Endothelial cell of umbilical vein (primary cell): Measurements from ENCODE around the gene RAB8A. TPM values are rescaled to one million over a fixed set of nuclear protein-coding genes. Genes with fewer than 3 reads are reported as not detected.

Source experiments
- BruUV-seq: library from RNA; stranded (reverse); fragments of 400-500 nt; replicated peaks from 2 replicates; lab custom pipeline; 2021; lab: Mats Ljungman, UMichigan
- CTCF ChIA-PET: fragments of 300-600, 350-600 bp; sonication (Branson Sonifier 250); formaldehyde crosslinking; loops from one replicate; lab custom pipeline; 2021; ENCODE audit warnings: antibody characterized with exemption, inconsistent platforms; lab: Charles Lee
- POLR2A ChIA-PET: fragments of 300-600, 350-600 bp; sonication (Branson Sonifier 250); formaldehyde crosslinking; loops from one replicate; lab custom pipeline; 2021; ENCODE audit warnings: antibody characterized with exemption, inconsistent platforms; lab: Charles Lee
- DNase-seq: peaks from one replicate; pipeline ENCODE4 v3.0.0-alpha.2; 2011; ENCODE audit warnings: low read depth, low spot score
- FAIRE-seq: peaks from 2 replicates; lab custom pipeline; 2011; peaks lifted over from hg19 to GRCh38; lab: Jason Lieb, UNC
- H2AFZ ChIP-seq: 2 replicates; pipeline ENCODE4 v1.6.0; 2012; ENCODE audit warnings: low read depth, low read length, control low read depth, inconsistent platforms
- H3K27ac ChIP-seq: 2 replicates; pipeline ENCODE4 v1.5.1; 2011; ENCODE audit warnings: low read depth, mild to moderate bottlenecking, control low read depth, low read length, moderate library complexity; ENCODE audit not compliant: insufficient read depth
- H3K27me3 ChIP-seq, 2 experiments: 2 replicates each; pipeline versions ENCODE4 v1.6.0 to v1.6.1; 2011; ENCODE audit warnings: low read length in 2 of 2, mixed read lengths in 1 of 2; ENCODE audit not compliant: control insufficient read depth in 2 of 2, insufficient read depth in 2 of 2
- H3K36me3 ChIP-seq, 2 experiments: 2 replicates in 1 of 2; 3 replicates in 1 of 2; pipeline ENCODE4 v1.5.1; 2011; ENCODE audit warnings: low read length in 2 of 2, mild to moderate bottlenecking in 1 of 2, moderate library complexity in 1 of 2; ENCODE audit not compliant: control insufficient read depth in 2 of 2, insufficient read depth in 2 of 2; ENCODE audit errors: extremely low read depth in 1 of 2
- H3K4me1 ChIP-seq: 3 replicates; pipeline ENCODE4 v1.5.1; 2011; ENCODE audit warnings: mild to moderate bottlenecking, low read length; ENCODE audit not compliant: control insufficient read depth, insufficient read depth; ENCODE audit errors: extremely low read depth
- H3K4me2 ChIP-seq: 2 replicates; pipeline ENCODE4 v1.6.1; 2011; ENCODE audit warnings: low read length, control low read depth, mixed read lengths; ENCODE audit not compliant: insufficient read depth
- H3K4me3 ChIP-seq, 3 experiments: fragments of 200-600 bp in 1 of 3; sonication (generic), shearing (Covaris generic) in 1 of 3; replicated peaks in 1 of 3; 2 replicates each; pipeline ENCODE4 v1.5.1; 2011 to 2016; ENCODE audit warnings: control low read depth in 3 of 3, low read length in 3 of 3, mild to moderate bottlenecking in 2 of 3, inconsistent platforms in 1 of 3, low read depth in 1 of 3, moderate library complexity in 1 of 3; ENCODE audit not compliant: insufficient read depth in 1 of 3
- H3K79me2 ChIP-seq: 2 replicates; pipeline ENCODE4 v1.6.0; 2012; ENCODE audit warnings: low read length, inconsistent platforms; ENCODE audit not compliant: control insufficient read depth, insufficient read depth
- H3K9ac ChIP-seq: replicated peaks from 2 replicates; pipeline ENCODE3; 2011; ENCODE audit warnings: low read length, control low read depth; ENCODE audit not compliant: insufficient read depth; ENCODE audit errors: extremely low read depth
- H3K9me1 ChIP-seq: replicated peaks from 3 replicates; pipeline ENCODE4 v1.6.0; 2011; ENCODE audit warnings: mild to moderate bottlenecking, low read length; ENCODE audit not compliant: control insufficient read depth, insufficient read depth; ENCODE audit errors: extremely low read depth
- H3K9me3 ChIP-seq: replicated peaks from 2 replicates; pipeline ENCODE4 v1.5.1; 2012; ENCODE audit warnings: low read length, inconsistent platforms; ENCODE audit not compliant: control insufficient read depth, insufficient read depth
- H4K20me1 ChIP-seq: replicated peaks from 2 replicates; pipeline ENCODE3; 2011; ENCODE audit warnings: mild to moderate bottlenecking, low read length; ENCODE audit not compliant: control insufficient read depth, insufficient read depth; ENCODE audit errors: extremely low read depth
- CTCF ChIP-seq, 2 donors: IDR thresholded peaks; 1 replicate in 1 of 2; 2 replicates in 1 of 2; pipeline ENCODE4 v1.5.1; 2011; ENCODE audit warnings: low read length in 2 of 2, mild to moderate bottlenecking in 2 of 2, moderate library complexity in 2 of 2, control low read depth in 1 of 2, inconsistent platforms in 1 of 2, low read depth in 1 of 2; ENCODE audit not compliant: insufficient read depth in 1 of 2; ENCODE audit errors: extremely low read depth in 1 of 2
- EZH2 ChIP-seq: IDR thresholded peaks from 2 replicates; pipeline ENCODE4 v1.6.1; 2012; ENCODE audit warnings: borderline replicate concordance, low read depth, mild to moderate bottlenecking, moderate library complexity, low read length, inconsistent platforms; ENCODE audit not compliant: severe bottlenecking
- FOS ChIP-seq: IDR thresholded peaks from 2 replicates; pipeline ENCODE4 v1.6.1; 2011; ENCODE audit warnings: mild to moderate bottlenecking, low read length, moderate library complexity, borderline replicate concordance; ENCODE audit not compliant: insufficient read depth
- GATA2 ChIP-seq: IDR thresholded peaks from 2 replicates; pipeline ENCODE4 v1.7.0; 2011; ENCODE audit warnings: low read depth, mild to moderate bottlenecking, moderate library complexity, mixed read lengths, low read length; ENCODE audit not compliant: insufficient read length, insufficient read depth
- JUN ChIP-seq: IDR thresholded peaks from 2 replicates; pipeline ENCODE4 v1.6.1; 2011; ENCODE audit warnings: borderline replicate concordance, low read depth; ENCODE audit not compliant: insufficient read length, insufficient read depth
- MAX ChIP-seq: IDR thresholded peaks from 2 replicates; pipeline ENCODE4 v1.6.1; 2011; ENCODE audit not compliant: insufficient read depth, insufficient read length
- MYC ChIP-seq: IDR thresholded peaks from one replicate; pipeline ENCODE4 v1.6.1; 2011; ENCODE audit warnings: mild to moderate bottlenecking, low read depth, low read length
- POLR2A ChIP-seq: IDR thresholded peaks from 2 replicates; pipeline ENCODE4 v1.6.1; 2012; ENCODE audit warnings: low read depth, mild to moderate bottlenecking, control low read depth, low read length
- POLR2AphosphoS5 ChIP-seq: IDR thresholded peaks from 2 replicates; pipeline ENCODE4 v1.6.1; 2012; ENCODE audit warnings: low read depth, mild to moderate bottlenecking, control low read depth, low read length, moderate library complexity; ENCODE audit not compliant: insufficient read depth
- dilution Hi-C: fragments of 300-500 bp; cut with MboI; formaldehyde crosslinking; loops from one replicate; pipeline ENCODE4 v1.15.0; 2019; ENCODE audit warnings: low sequenced_read_pairs; ENCODE audit not compliant: extremely low pct_ligation_motif_present
- intact Hi-C: fragments of 100-400 bp; cut with micrococcal nuclease; formaldehyde crosslinking; loops from one replicate; pipeline ENCODE4 v1.10.0; 2022
- polyA plus RNA-seq, 4 experiments: library from polyadenylated mRNA; depleted of rRNA in 3 of 4; stranded (reverse) in 3 of 4; unstranded in 1 of 4; fragments of >200 nt; gene quantifications; 2 replicates each; pipeline versions ENCODE4 v1.2.1 to v1.2.3, GENCODE V29; 2011 to 2012; ENCODE audit warnings: missing spikeins in 1 of 4
- total RNA-seq: library from RNA; stranded (reverse); gene quantifications from 2 replicates; pipeline ENCODE4 v1.2.3, GENCODE V29; 2021

RAB8A gene
- total and polyA plus RNA-seq, 2 donors (not counting 3 experiments of a cell fraction or from before 2014, with no cell fraction given): 81.5 to 107 TPM

- Histone ChIP-seq H3K9me1 (no peaks in the 10 kb centered on the region), H2AFZ (no peak overlapping the region), H3K4me2 (no peak overlapping the region), H3K4me1 (no peaks in the 10 kb centered on the region), H3K27ac (no peak overlapping the region), H3K9me3 (no peaks in the 10 kb centered on the region), H3K9ac (no peak overlapping the region), H3K4me3 (no peak overlapping the region), H4K20me1 (no peaks in the 10 kb centered on the region), H3K36me3 (no peaks in the 10 kb centered on the region), H3K79me2 (no peaks in the 10 kb centered on the region), H3K27me3 (peaks cover 0 to 2% of the 10 kb centered on the region in 2 experiments)
- no TSS peak for BruUV-seq
- dilution Hi-C loops (no loop called here), intact Hi-C loops (no loop called here)
- no peak for DNase-seq
- ChIA-PET POLR2A (no interaction called here), CTCF (interaction anchor here (2.2 kb wide), 1 partner anchor 99 kb away, joined by 5 read pairs; no protein-coding TSS in a partner anchor)
- no peak for FAIRE-seq
- TF ChIP-seq POLR2A: no peak
Measured at GRCh38 chr19:16141043-16141442, 29.4 kb downstream of the RAB8A start.

- FAIRE-seq (no peak), DNase-seq (no peak)
- Histone ChIP-seq H3K27me3 (peaks cover 0 to 2% of the 10 kb centered on the region in 2 experiments), H3K9me3 (no peaks in the 10 kb centered on the region), H3K36me3 (no peaks in the 10 kb centered on the region), H3K4me1 (no peaks in the 10 kb centered on the region), H3K27ac (no peak overlapping the region), H3K79me2 (no peaks in the 10 kb centered on the region), H4K20me1 (no peaks in the 10 kb centered on the region), H2AFZ (no peak overlapping the region), H3K4me2 (no peak overlapping the region), H3K9ac (no peak overlapping the region), H3K9me1 (no peaks in the 10 kb centered on the region), H3K4me3 (no peak overlapping the region)
- dilution Hi-C loops (no loop called here), intact Hi-C loops (no loop called here)
- ChIA-PET POLR2A (no interaction called here), CTCF (interaction anchor here (2.2 kb wide), 1 partner anchor 101 kb away, joined by 5 read pairs; no protein-coding TSS in a partner anchor)
- TF ChIP-seq GATA2 (no peak), POLR2AphosphoS5 (no peak), MYC (no peak), JUN (no peak), MAX (no peak), POLR2A (no peak), FOS (no peak), EZH2 (no peak), CTCF (IDR thresholded peaks at IDR 0.05; ENCODE audit: extremely low read depth in 1 of 2, insufficient read depth in 1 of 2, low read depth in 1 of 2, low read length in 2 of 2) (no peak)
- BruUV-seq: no TSS peak
Measured at GRCh38 chr19:16142032-16142580, 30.4 kb downstream of the RAB8A start.
